Fibroblast of mammary gland (primary cell): ENCODE measurements around the gene RAB3GAP2.
A peak's percentile ranks its signal among the peaks of the same experiment; 100 is the strongest.
"Not testable (repeated sequence)": the region's sequence is repeated elsewhere in the genome, so short reads cannot be mapped to it uniquely, and the experiment has no call there.

ENCODE experiments used
- DNase-seq: peaks from one replicate; pipeline ENCODE4 v3.0.0-alpha.2; 2010; ENCODE audit warnings: low read depth
- H3K4me3 ChIP-seq: 2 replicates; pipeline ENCODE4 v1.5.1; 2011; ENCODE audit warnings: low read depth, mild to moderate bottlenecking, low read length, moderate library complexity; ENCODE audit not compliant: control insufficient read depth
- TF ChIP-seq, protein P1 (sequence below): conservative IDR thresholded peaks from 2 replicates; pipeline ENCODE4 v1.5.1; 2011; ENCODE audit warnings: low read depth, low read length, inconsistent platforms; ENCODE audit not compliant: control insufficient read depth, insufficient read depth

The RAB3GAP2 gene

DNA sequence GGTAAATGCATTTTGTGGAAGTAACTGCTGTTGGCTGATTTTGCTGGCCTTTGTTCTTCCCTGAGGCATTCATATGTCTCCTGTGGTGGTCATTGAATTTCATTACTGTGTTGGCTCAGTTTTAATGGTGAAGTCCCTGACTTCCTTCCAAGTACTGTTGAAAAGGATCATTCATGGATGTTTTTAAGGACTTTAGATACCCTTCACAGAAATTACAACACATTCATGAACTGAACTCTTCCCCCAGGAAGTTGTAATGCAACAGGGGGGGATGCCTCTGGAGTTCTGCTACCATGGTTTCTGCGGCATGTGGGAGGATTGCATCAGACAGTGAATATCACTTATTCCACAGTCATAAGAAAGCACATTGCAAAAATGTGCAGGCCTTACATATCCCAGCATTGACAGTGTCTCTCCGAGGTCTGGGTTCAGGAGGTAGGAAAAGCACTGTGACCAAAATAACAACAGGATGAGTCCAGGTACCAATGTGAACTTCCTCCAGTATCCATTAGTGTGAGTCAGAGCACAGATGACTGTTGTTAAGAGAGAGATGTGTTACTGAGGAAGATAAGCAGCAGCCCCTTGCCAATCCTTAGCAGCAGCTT, 2.1 kb upstream of the RAB3GAP2 start:
- TF ChIP-seq, protein P1, sequence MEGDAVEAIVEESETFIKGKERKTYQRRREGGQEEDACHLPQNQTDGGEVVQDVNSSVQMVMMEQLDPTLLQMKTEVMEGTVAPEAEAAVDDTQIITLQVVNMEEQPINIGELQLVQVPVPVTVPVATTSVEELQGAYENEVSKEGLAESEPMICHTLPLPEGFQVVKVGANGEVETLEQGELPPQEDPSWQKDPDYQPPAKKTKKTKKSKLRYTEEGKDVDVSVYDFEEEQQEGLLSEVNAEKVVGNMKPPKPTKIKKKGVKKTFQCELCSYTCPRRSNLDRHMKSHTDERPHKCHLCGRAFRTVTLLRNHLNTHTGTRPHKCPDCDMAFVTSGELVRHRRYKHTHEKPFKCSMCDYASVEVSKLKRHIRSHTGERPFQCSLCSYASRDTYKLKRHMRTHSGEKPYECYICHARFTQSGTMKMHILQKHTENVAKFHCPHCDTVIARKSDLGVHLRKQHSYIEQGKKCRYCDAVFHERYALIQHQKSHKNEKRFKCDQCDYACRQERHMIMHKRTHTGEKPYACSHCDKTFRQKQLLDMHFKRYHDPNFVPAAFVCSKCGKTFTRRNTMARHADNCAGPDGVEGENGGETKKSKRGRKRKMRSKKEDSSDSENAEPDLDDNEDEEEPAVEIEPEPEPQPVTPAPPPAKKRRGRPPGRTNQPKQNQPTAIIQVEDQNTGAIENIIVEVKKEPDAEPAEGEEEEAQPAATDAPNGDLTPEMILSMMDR, result no peak

DNA sequence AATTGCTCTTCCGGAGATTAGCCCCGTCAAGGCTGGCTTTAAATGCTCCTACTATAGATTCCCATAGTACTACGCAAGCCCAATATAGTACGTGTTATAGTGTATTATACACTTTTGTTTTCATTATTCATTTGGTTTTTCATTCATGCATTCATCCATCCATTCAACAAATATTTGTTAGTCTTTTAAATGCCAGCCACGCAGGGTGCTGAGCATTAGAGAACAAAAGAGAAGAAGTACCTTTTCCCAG, 513 bp upstream of the RAB3GAP2 start:
- TF ChIP-seq, protein P1, result no peak
- H3K4me3 ChIP-seq, result peak overlapping the region; percentile 96
- no peak for DNase-seq

More for the DNA sequence above, 2.1 kb upstream of the RAB3GAP2 start:
- DNase-seq, result peak; percentile 61
- no peak overlapping the region for H3K4me3 ChIP-seq

DNA sequence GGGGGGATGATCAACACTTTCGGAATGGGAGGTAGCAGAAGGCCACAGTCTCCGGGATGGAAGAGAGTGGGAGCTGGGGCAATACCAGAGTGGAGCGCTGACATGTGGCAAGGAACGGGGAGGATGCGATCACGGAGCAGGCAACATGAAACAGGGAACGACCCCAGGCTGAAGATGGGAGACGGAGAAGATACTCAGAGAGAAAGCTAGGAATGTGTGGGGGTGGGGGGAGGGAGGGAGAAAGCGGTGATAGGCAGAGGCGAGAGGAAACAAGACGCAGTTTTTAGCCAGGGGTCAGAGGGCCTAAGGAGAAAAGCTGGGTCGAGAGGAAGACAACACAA, 577 bp downstream of the RAB3GAP2 start:
- TF ChIP-seq, protein P1, result no peak
- peak overlapping the region; percentile 96 for H3K4me3 ChIP-seq
- DNase-seq, result peak; percentile 41

DNA sequence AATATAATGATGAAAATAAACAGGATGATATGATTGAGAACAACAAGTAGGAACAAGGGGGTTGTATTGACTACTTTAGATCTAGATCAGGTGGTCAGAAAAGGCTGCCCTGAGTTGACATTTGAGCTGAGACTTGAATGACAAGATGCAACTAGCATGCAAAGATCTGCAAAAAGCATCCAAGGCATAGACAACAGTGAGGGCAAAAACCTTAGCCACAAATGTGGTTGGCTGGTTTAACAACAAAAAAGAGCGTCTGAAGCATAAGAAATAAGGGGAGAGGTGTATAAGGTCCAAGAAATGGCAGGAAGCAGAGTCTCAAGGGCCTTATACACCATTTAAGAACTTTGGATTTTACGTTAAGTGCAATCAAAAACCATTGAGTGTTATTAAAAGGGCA, 3.2 kb downstream of the RAB3GAP2 start:
- no peak for DNase-seq
- H3K4me3 ChIP-seq, result no peak overlapping the region
- TF ChIP-seq, protein P1, result no peak

DNA sequence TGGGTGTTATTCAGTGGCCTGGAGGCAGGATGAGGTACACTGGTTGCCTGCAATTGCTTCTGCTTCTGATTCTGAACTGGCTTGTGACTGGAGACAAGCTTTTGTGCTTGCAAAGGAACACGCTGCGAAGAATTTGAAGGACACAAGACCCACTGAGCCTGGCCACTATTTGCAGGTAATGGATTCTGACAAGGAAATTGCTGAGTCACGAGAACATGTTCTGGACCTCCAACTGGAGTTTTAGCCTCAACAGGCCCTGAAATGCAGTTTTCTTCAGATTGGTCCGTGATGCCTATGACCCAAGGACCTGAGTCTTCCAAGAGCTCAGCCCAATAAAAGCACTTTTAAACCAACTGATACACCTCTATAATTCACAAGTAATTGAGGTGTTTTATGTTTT, 4.6 kb downstream of the RAB3GAP2 start:
- TF ChIP-seq, protein P1, result no peak
- H3K4me3 ChIP-seq, result no peak overlapping the region
- no peak for DNase-seq

DNA sequence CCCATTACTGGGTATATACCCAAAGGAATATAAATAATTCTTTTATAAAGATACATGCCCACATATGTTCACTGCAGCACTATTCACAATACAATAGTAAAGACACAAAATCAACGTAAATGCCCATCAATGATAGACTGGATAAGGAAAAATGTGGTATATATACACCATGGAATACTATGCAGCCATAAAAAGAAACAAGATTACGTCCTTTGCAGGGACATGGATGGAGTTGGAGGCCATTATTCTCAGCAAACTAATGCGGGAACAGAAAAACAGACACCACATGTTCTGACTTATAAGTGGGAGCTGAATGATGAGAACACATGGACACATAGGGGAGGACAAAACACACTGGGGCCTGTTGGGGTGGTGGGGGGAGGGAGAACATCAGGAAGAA, 12.0 kb downstream of the RAB3GAP2 start:
- DNase-seq, H3K4me3 ChIP-seq: not testable (repeated sequence)

DNA sequence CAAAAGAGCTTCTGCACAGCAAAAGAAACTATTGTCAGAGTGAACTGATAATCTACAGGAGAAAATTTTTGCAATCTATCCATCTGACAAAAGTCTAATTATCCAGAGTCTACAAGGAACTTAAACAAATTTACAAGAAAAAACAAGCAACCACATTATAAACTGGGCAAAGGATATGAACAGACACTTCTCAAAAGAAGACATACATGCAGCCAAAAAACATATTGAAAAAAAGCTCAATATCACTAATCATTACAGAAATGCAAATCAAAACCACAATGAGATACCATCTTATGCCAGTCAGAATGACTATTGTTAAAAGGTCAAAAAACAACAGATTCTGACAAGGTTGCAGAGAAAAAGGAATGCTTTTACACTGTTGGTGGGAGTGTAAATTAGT, 12.5 kb downstream of the RAB3GAP2 start:
- DNase-seq, H3K4me3 ChIP-seq: not testable (repeated sequence)

DNA sequence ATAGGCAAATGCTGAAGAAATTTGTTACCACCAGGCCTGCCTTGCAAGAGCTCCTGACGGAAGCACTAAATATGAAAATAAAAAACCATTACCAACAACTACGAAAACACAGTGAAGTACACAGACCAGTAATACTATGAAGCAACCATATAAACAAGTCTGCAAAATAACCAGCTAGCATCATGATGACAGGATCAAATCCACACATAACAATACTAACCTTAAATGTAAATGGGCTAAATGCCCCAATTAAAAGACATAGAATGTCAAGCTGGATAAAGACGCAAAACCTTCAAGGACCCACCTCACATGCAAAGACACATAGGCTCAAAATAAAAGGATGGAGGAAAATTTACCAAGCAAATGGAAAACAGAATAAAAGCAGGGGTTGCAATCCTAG, 16.1 kb downstream of the RAB3GAP2 start:
- not testable (repeated sequence) for H3K4me3 ChIP-seq, DNase-seq

DNA sequence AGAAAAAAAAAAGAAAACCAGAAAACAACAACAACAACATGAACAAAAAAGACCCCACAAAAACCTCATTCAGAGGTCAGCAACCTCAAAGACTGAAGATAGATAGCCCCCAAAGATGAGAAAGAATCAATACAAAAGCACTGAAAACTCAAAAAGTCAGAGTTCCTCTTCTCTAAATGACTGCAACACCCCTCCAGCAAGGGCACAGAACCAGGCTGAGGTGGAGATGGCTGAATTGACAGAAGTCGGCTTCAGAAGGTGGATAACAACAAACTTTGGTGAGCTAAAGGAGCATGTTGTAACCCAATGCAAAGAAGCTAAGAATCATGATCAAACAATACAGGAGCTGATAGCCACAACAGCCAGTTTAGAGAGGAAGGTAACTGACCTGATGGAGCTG, 17.0 kb downstream of the RAB3GAP2 start:
- no peak for DNase-seq
- no peak overlapping the region for H3K4me3 ChIP-seq
- TF ChIP-seq, protein P1, result no peak

DNA sequence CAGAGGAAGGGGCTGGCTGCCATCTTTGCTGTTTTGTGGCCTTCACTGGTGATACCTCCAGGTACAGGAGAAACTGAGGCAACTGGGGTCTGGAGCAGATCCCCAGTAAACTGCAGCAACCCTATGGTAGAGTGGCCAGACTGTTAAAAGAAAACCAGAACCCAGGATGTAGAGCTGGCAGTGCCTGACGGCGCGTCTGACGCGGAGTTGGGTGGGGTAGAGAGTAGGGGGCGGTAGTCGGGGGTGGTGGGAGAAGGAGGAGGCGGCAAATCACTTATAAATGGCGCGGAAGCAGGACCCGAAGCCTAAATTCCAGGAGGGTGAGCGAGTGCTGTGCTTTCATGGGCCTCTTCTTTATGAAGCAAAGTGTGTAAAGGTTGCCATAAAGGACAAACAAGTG, 19.0 kb downstream of the RAB3GAP2 start:
- not testable (repeated sequence) for DNase-seq, H3K4me3 ChIP-seq
